Gastrocnemius medialis (tissue), 4 donors: ENCODE measurements around the gene ARL3. TPM values are rescaled to one million over a fixed set of nuclear protein-coding genes. Genes with fewer than 3 reads are reported as not detected.

Experiments
- ATAC-seq, 2 donors: fragments of 150-250 bp; one replicate each; pipeline ENCODE4 v1.9.1; 2016
- DNase-seq, 2 donors: peaks; one replicate each; pipeline ENCODE4 v3.0.0-alpha.2; 2019
- H3K27ac ChIP-seq, 4 donors: fragments of 200-600 bp; sonication (generic); 1 replicate in 1 of 4; 2 replicates in 3 of 4; pipeline ENCODE4 v1.5.1; 2016 to 2018; ENCODE audit warnings: mild to moderate bottlenecking in 2 of 4, moderate library complexity in 1 of 4
- H3K27me3 ChIP-seq, 3 donors: fragments of 200-600 bp; sonication (generic) in 2 of 3; 1 replicate in 1 of 3; 2 replicates in 2 of 3; pipeline versions ENCODE4 v1.5.1 to v1.6.0; 2016 to 2019; ENCODE audit warnings: mild to moderate bottlenecking in 1 of 3, moderate library complexity in 1 of 3
- H3K36me3 ChIP-seq, 2 donors: fragments of 200-600 bp; sonication (generic) in 1 of 2; one replicate each; pipeline ENCODE4 v1.5.1; 2017 to 2018
- H3K4me1 ChIP-seq, 2 donors: fragments of 200-600 bp; sonication (generic) in 1 of 2; one replicate each; pipeline ENCODE4 v1.5.1; 2016 to 2017; ENCODE audit warnings: mild to moderate bottlenecking in 2 of 2
- H3K4me3 ChIP-seq, 4 donors: fragments of 200-600 bp; sonication (generic) in 3 of 4; 1 replicate in 1 of 4; 2 replicates in 3 of 4; pipeline ENCODE4 v1.5.1; 2016 to 2019; ENCODE audit warnings: mild to moderate bottlenecking in 2 of 4
- H3K9me3 ChIP-seq, 3 donors: fragments of 200-600 bp; sonication (generic) in 2 of 3; 1 replicate in 1 of 3; 2 replicates in 2 of 3; pipeline ENCODE4 v1.5.1; 2016 to 2019
- CTCF ChIP-seq, 5 experiments: fragments of 450-650 bp in 3 of 5; fragments of 200-600 bp in 2 of 5; sonication (generic) in 2 of 5; IDR thresholded peaks in 4 of 5; conservative IDR thresholded peaks in 1 of 5; 1 replicate in 4 of 5; 2 replicates in 1 of 5; pipeline ENCODE4 v1.5.1; 2016 to 2019; ENCODE audit warnings: antibody characterized with exemption in 5 of 5, mild to moderate bottlenecking in 3 of 5, moderate library complexity in 3 of 5
- POLR2A ChIP-seq, 2 donors: fragments of 450-650 bp; IDR thresholded peaks; one replicate each; pipeline ENCODE4 v1.6.1; 2017; ENCODE audit warnings: antibody characterized with exemption in 2 of 2, mild to moderate bottlenecking in 2 of 2, moderate library complexity in 2 of 2
- in situ Hi-C, 4 donors: fragments of 200-750 bp; cut with MboI; loops; one replicate each; pipeline versions ENCODE4 v1.15.0 to v1.8.0; 2017; ENCODE audit warnings: low sequenced_read_pairs in 4 of 4
- intact Hi-C: fragments of 100-400 bp; cut with DNase I; formaldehyde crosslinking; loops from one replicate; pipeline ENCODE4 v1.15.1; 2023; ENCODE audit warnings: low total_unique reads
- total RNA-seq, 4 donors: library from RNA; depleted of rRNA; stranded (reverse); fragments of >200 nt; gene quantifications; one replicate each; pipeline versions ENCODE4 v1.1.0 to v1.2.3, GENCODE V29; 2016

The ARL3 gene
- total RNA-seq, 4 donors from 2014 or later: 1.0 to 2.4 (median 1.5) TPM

GRCh38 chr10:102731222-102731800 is 17.1 kb upstream of the ARL3 start:
- no peak overlapping the region for H3K4me3 ChIP-seq
- no peaks in the 10 kb centered on the region for H3K4me1 ChIP-seq
- intact Hi-C loops (no loop called here), in situ Hi-C loops (loop anchor here in 3 of 4 donors (5.0 to 25.0 kb wide), 3 partner anchors 171 to 506 kb away; partner anchors contain the start of gene RPEL1 (in 2 of the 3))
- H3K36me3 ChIP-seq: peaks cover 0 to 9% of the 10 kb centered on the region in 2 donors
- no peak overlapping the region for H3K27ac ChIP-seq
- no peak for ATAC-seq
- no peak for TF ChIP-seq POLR2A (IDR thresholded peaks at IDR 0.05)
- TF ChIP-seq CTCF (IDR thresholded peaks at IDR 0.05 in 4 of 5, conservative IDR thresholded peaks at IDR 0.05 in 1 of 5): no peak
- H3K27me3 ChIP-seq: no peaks in the 10 kb centered on the region
- DNase-seq: no peak
- no peaks in the 10 kb centered on the region for H3K9me3 ChIP-seq

GRCh38 chr10:102729029-102730026 is 15.1 kb upstream of the ARL3 start:
- DNase-seq (peak; percentile 66 to 85), ATAC-seq (peak; percentile 91 to 96)
- H3K27ac ChIP-seq: no peak overlapping the region
- H3K4me1 ChIP-seq: peaks cover 0 to 4% of the 10 kb centered on the region in 2 donors
- in situ Hi-C loops (loop anchor here (5.0 to 25.0 kb wide), 7 partner anchors 103 to 515 kb away; partner anchors contain the start of genes RPEL1 (in 4 of the 4) and CYP17A1 (in 1 of the 4)), intact Hi-C loops (loop anchor here (1.0 to 10.0 kb wide), 7 partner anchors 106 to 605 kb away; partner anchors contain the start of genes BORCS7 and RPEL1)
- no peak overlapping the region for H3K4me3 ChIP-seq
- peaks cover 0 to 6% of the 10 kb centered on the region in 2 donors for H3K36me3 ChIP-seq
- no peak for TF ChIP-seq POLR2A (IDR thresholded peaks at IDR 0.05)
- peak; percentile 93 to 96 (median 95) for TF ChIP-seq CTCF (IDR thresholded peaks at IDR 0.05 in 4 of 5, conservative IDR thresholded peaks at IDR 0.05 in 1 of 5)
- H3K9me3 ChIP-seq: no peaks in the 10 kb centered on the region
- no peaks in the 10 kb centered on the region for H3K27me3 ChIP-seq

GRCh38 chr10:102727037-102727818 is 13.0 kb upstream of the ARL3 start:
- Histone ChIP-seq H3K9me3 (no peaks in the 10 kb centered on the region), H3K36me3 (peaks cover 0 to 6% of the 10 kb centered on the region in 2 donors), H3K27me3 (no peaks in the 10 kb centered on the region), H3K27ac (no peak overlapping the region), H3K4me3 (no peak overlapping the region), H3K4me1 (peaks cover 0 to 4% of the 10 kb centered on the region in 2 donors)
- TF ChIP-seq POLR2A (IDR thresholded peaks at IDR 0.05) (no peak), CTCF (IDR thresholded peaks at IDR 0.05 in 4 of 5, conservative IDR thresholded peaks at IDR 0.05 in 1 of 5) (no peak)
- DNase-seq (no peak), ATAC-seq (no peak)
- in situ Hi-C loops (loop anchor here (5.0 to 25.0 kb wide), 7 partner anchors 105 to 518 kb away; partner anchors contain the start of genes RPEL1 (in 4 of the 4) and CYP17A1 (in 1 of the 4)), intact Hi-C loops (loop anchor here (5.0 to 10.0 kb wide), 3 partner anchors 125 to 520 kb away; partner anchors contain the start of genes BORCS7 and RPEL1)

GRCh38 chr10:102726274-102726673 is 12.1 kb upstream of the ARL3 start:
- Histone ChIP-seq H3K36me3 (peaks cover 0 to 6% of the 10 kb centered on the region in 2 donors), H3K4me3 (no peak overlapping the region), H3K9me3 (no peaks in the 10 kb centered on the region), H3K27me3 (no peaks in the 10 kb centered on the region), H3K27ac (no peak overlapping the region), H3K4me1 (peaks cover 0 to 4% of the 10 kb centered on the region in 2 donors)
- no peak for TF ChIP-seq POLR2A (IDR thresholded peaks at IDR 0.05)
- TF ChIP-seq CTCF (IDR thresholded peaks at IDR 0.05 in 4 of 5, conservative IDR thresholded peaks at IDR 0.05 in 1 of 5): no peak
- DNase-seq (peak in 1 of 2 donors; percentile 48), ATAC-seq (peak in 1 of 2 donors; percentile 34)
- in situ Hi-C loops (loop anchor here (5.0 to 25.0 kb wide), 7 partner anchors 106 to 519 kb away; partner anchors contain the start of genes RPEL1 (in 4 of the 4) and CYP17A1 (in 1 of the 4)), intact Hi-C loops (loop anchor here (5.0 to 10.0 kb wide), 3 partner anchors 126 to 521 kb away; partner anchors contain the start of genes BORCS7 and RPEL1)
